OCI-LY1 (cell line): ENCODE results near the gene SYNE1.

ENCODE experiments used
- H2AFZ ChIP-seq: fragments of 200-600 bp; sonication (generic), shearing (Covaris generic); 2 replicates; pipeline ENCODE4 v1.6.0; 2014; ENCODE audit warnings: antibody characterized with exemption, mild to moderate bottlenecking, low read length
- H3F3A ChIP-seq: fragments of 200-600 bp; sonication (generic), shearing (Covaris generic); 2 replicates; pipeline ENCODE4 v1.6.0; 2014; ENCODE audit warnings: mild to moderate bottlenecking, antibody characterized with exemption, low read length, moderate library complexity; ENCODE audit not compliant: insufficient read depth
- H3K27ac ChIP-seq: fragments of 200-600 bp; sonication (generic); 2 replicates; pipeline ENCODE4 v1.5.1; 2014; ENCODE audit warnings: low read length, mixed run types, mild to moderate bottlenecking, low read depth; ENCODE audit not compliant: poor library complexity, severe bottlenecking
- H3K27me3 ChIP-seq: fragments of 200-600 bp; sonication (generic); 2 replicates; pipeline ENCODE4 v1.6.0; 2014; ENCODE audit warnings: antibody characterized with exemption, mild to moderate bottlenecking, low read length, moderate library complexity; ENCODE audit not compliant: insufficient read depth
- H3K36me3 ChIP-seq: fragments of 200-600 bp; sonication (generic); 2 replicates; pipeline ENCODE4 v1.6.1; 2014; ENCODE audit warnings: mild to moderate bottlenecking, antibody characterized with exemption, low read length, moderate library complexity, mixed read lengths; ENCODE audit not compliant: insufficient read depth
- H3K4me1 ChIP-seq: fragments of 200-600 bp; sonication (generic); 2 replicates; pipeline ENCODE4 v1.5.1; 2014; ENCODE audit warnings: mild to moderate bottlenecking, low read length, moderate library complexity; ENCODE audit not compliant: insufficient read depth, severe bottlenecking
- H3K4me2 ChIP-seq: fragments of 200-600 bp; sonication (generic), shearing (Covaris generic); 2 replicates; pipeline ENCODE4 v1.6.1; 2014; ENCODE audit warnings: low read length
- H3K4me3 ChIP-seq: fragments of 200-600 bp; sonication (generic); 2 replicates; pipeline ENCODE4 v1.5.1; 2014; ENCODE audit warnings: low read length, low read depth, mild to moderate bottlenecking, mixed read lengths; ENCODE audit not compliant: poor library complexity, severe bottlenecking
- H3K79me2 ChIP-seq: fragments of 200-600 bp; shearing (Covaris generic); 2 replicates; pipeline ENCODE4 v1.6.1; 2016; ENCODE audit warnings: mixed run types, low read length, mixed read lengths; ENCODE audit not compliant: insufficient read depth
- H3K9ac ChIP-seq: fragments of 200-600 bp; sonication (generic), shearing (Covaris generic); 2 replicates; pipeline ENCODE4 v1.6.1; 2014; ENCODE audit warnings: mild to moderate bottlenecking, low read length, mixed read lengths
- H3K9me2 ChIP-seq: fragments of 200-600 bp; sonication (generic), shearing (Covaris generic); 2 replicates; pipeline ENCODE4 v1.6.1; 2014; ENCODE audit warnings: low read depth, mild to moderate bottlenecking, low read length, mixed read lengths
- H3K9me3 ChIP-seq: fragments of 200-600 bp; shearing (Covaris generic); 2 replicates; pipeline ENCODE4 v1.6.1; 2014; ENCODE audit warnings: low read length, mixed read lengths
- H4K20me1 ChIP-seq: fragments of 200-600 bp; sonication (generic), shearing (Covaris generic); 2 replicates; pipeline ENCODE4 v1.6.0; 2016; ENCODE audit warnings: mild to moderate bottlenecking, low read length; ENCODE audit not compliant: insufficient read depth
- CTCF ChIP-seq: fragments of 200-600 bp; sonication (generic), shearing (Covaris generic); IDR thresholded peaks from 2 replicates; pipeline ENCODE4 v1.5.1; 2017; ENCODE audit warnings: mild to moderate bottlenecking, antibody characterized with exemption, low read length, moderate library complexity, mixed read lengths
- EZH2 ChIP-seq: fragments of 200-600 bp; sonication (generic), shearing (Covaris generic); IDR thresholded peaks from 2 replicates; pipeline ENCODE4 v1.8.0; 2017; ENCODE audit warnings: borderline replicate concordance, mixed run types, mild to moderate bottlenecking, antibody characterized with exemption, low read length, moderate library complexity, mixed read lengths

SYNE1 gene

DNA sequence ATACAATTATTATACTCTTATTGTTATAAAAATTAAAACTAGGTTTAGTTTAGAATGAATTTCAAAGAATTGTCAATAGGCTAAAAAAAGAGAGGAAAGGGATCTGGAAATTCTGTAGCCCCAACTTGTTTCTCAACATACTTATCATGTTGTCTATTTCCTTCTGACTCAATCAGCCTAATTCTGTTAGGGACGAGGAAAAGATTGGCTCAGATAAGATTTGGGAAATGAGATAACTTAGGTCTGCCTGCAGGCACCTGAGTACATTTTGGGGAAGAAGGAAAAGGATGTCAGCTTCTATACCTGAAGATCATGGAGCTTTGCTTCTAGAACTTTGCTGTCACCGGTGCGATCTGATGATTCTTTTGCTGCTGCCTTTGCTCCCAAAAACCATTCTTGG, 238.8 kb downstream of the SYNE1 start:
- Histone ChIP-seq H4K20me1 (no peaks in the 10 kb centered on the region), H3K9me3 (no peaks in the 10 kb centered on the region), H3K4me2 (no peak overlapping the region), H3K36me3 (no peaks in the 10 kb centered on the region), H3K27ac (no peak overlapping the region), H3K4me1 (no peaks in the 10 kb centered on the region), H3K27me3 (no peaks in the 10 kb centered on the region), H3K79me2 (no peaks in the 10 kb centered on the region), H3K9ac (no peak overlapping the region), H3K4me3 (no peak overlapping the region), H2AFZ (no peak overlapping the region), H3F3A (no peaks in the 10 kb centered on the region), H3K9me2 (no peaks in the 10 kb centered on the region)
- TF ChIP-seq CTCF (no peak), EZH2 (no peak)

GRCh38 chr6:152394303-152394702, 242.9 kb downstream of the SYNE1 start:
- H4K20me1 ChIP-seq: no peaks in the 10 kb centered on the region
- H3K4me3 ChIP-seq: no peak overlapping the region
- TF ChIP-seq EZH2: no peak
- no peak for TF ChIP-seq CTCF
- H3F3A ChIP-seq: no peaks in the 10 kb centered on the region
- no peaks in the 10 kb centered on the region for H3K27me3 ChIP-seq
- H3K79me2 ChIP-seq: no peaks in the 10 kb centered on the region
- H3K9me3 ChIP-seq: no peaks in the 10 kb centered on the region
- no peak overlapping the region for H2AFZ ChIP-seq
- no peak overlapping the region for H3K4me2 ChIP-seq
- no peaks in the 10 kb centered on the region for H3K4me1 ChIP-seq
- no peaks in the 10 kb centered on the region for H3K36me3 ChIP-seq
- no peak overlapping the region for H3K9ac ChIP-seq
- H3K27ac ChIP-seq: no peak overlapping the region
- no peaks in the 10 kb centered on the region for H3K9me2 ChIP-seq

GRCh38 chr6:152391179-152391880, 245.8 kb downstream of the SYNE1 start:
- no peaks in the 10 kb centered on the region for H3K9me3 ChIP-seq
- no peaks in the 10 kb centered on the region for H3F3A ChIP-seq
- H3K9me2 ChIP-seq: no peaks in the 10 kb centered on the region
- H2AFZ ChIP-seq: no peak overlapping the region
- no peaks in the 10 kb centered on the region for H3K36me3 ChIP-seq
- H3K79me2 ChIP-seq: no peaks in the 10 kb centered on the region
- no peaks in the 10 kb centered on the region for H4K20me1 ChIP-seq
- TF ChIP-seq CTCF: no peak
- TF ChIP-seq EZH2: no peak
- H3K9ac ChIP-seq: no peak overlapping the region
- H3K27me3 ChIP-seq: no peaks in the 10 kb centered on the region
- no peak overlapping the region for H3K27ac ChIP-seq
- no peaks in the 10 kb centered on the region for H3K4me1 ChIP-seq
- no peak overlapping the region for H3K4me2 ChIP-seq
- no peak overlapping the region for H3K4me3 ChIP-seq
